HepG2 (cell line): Measurements from ENCODE around the gene SULT2A1. TPM values are rescaled to one million over a fixed set of nuclear protein-coding genes. Genes with fewer than 3 reads are reported as not detected.

Experiments
- ATF6 ChIP-seq: sonication (generic); formaldehyde crosslinking; conservative IDR thresholded peaks from 2 replicates; pipeline ENCODE4 v1.4.0; 2020; ENCODE audit warnings: missing genetic modification reagents
- ELF3 ChIP-seq: IDR thresholded peaks from 2 replicates; pipeline ENCODE4 v1.6.1; 2016; ENCODE audit warnings: missing genetic modification reagents, missing compliant biosample characterization
- FOXA3 ChIP-seq: IDR thresholded peaks from 2 replicates; pipeline ENCODE4 v1.6.1; 2016; ENCODE audit warnings: missing genetic modification reagents, missing compliant biosample characterization
- MED1 ChIP-seq: sonication (generic); formaldehyde crosslinking; IDR thresholded peaks from 2 replicates; pipeline ENCODE4 v1.4.0; 2020; ENCODE audit warnings: missing genetic modification reagents
- PAXIP1 ChIP-seq: sonication (generic); formaldehyde crosslinking; conservative IDR thresholded peaks from 2 replicates; pipeline ENCODE4 v1.4.0; 2020; ENCODE audit warnings: mild to moderate bottlenecking, missing genetic modification reagents, moderate library complexity
- SALL1 ChIP-seq: sonication (generic); formaldehyde crosslinking; IDR thresholded peaks from 2 replicates; pipeline ENCODE4 v1.8.0; 2022; ENCODE audit warnings: mild to moderate bottlenecking, missing genetic modification reagents
- THRA ChIP-seq: sonication (generic); formaldehyde crosslinking; IDR thresholded peaks from 2 replicates; pipeline ENCODE4 v1.4.0; 2020; ENCODE audit warnings: missing genetic modification reagents, borderline replicate concordance
- ZBTB33 ChIP-seq: sonication (generic); formaldehyde crosslinking; IDR thresholded peaks from 2 replicates; pipeline ENCODE4 v1.4.0; 2020; ENCODE audit warnings: missing genetic modification reagents
- ZNF24 ChIP-seq: fragments of 450-650 bp; IDR thresholded peaks from 2 replicates; pipeline ENCODE4 v1.6.1; 2017; ENCODE audit warnings: antibody characterized with exemption, mild to moderate bottlenecking
- polyA plus RNA-seq, 8 experiments: library from polyadenylated mRNA; depleted of rRNA in 3 of 8; stranded (reverse) in 7 of 8; unstranded in 1 of 8; fragments of >200 nt; fragmentation: Illumina TruSeq in 4 of 8; extraction: Trizol in 4 of 8; gene quantifications; 2 replicates each; pipeline versions ENCODE4 v1.2.1 to v1.2.3, GENCODE V29; 2011 to 2016; ENCODE audit warnings: low read depth in 4 of 8, missing spikeins in 1 of 8, mixed read lengths in 1 of 8; ENCODE audit not compliant: insufficient read depth in 1 of 8
- total RNA-seq, 5 experiments: library from RNA; depleted of rRNA; stranded (reverse); fragments of >200 nt; fragmentation: Illumina TruSeq; extraction: Trizol; gene quantifications; 2 replicates each; pipeline ENCODE4 v1.2.3, GENCODE V29; 2016; ENCODE audit warnings: low read depth in 1 of 5

The SULT2A1 gene
- total and polyA plus RNA-seq, 2 of the 13 experiments (the other 11 are each of a cell fraction or from before 2014, with no cell fraction given), result 137 to 193 TPM

GRCh38 chr19:47890865-47891621 is 4.9 kb upstream of the SULT2A1 start (continued):
- no peak for TF ChIP-seq ZBTB33 (CRISPR knock-in tag)
- TF ChIP-seq THRA (CRISPR knock-in tag), result no peak
- 0 out of 2 replicates have a peak, but pooled peaks have one; percentile 36 for TF ChIP-seq FOXA3 (CRISPR knock-in tag)
- peak; percentile 91 for TF ChIP-seq ZNF24
- TF ChIP-seq SALL1 (CRISPR knock-in tag), result 0 out of 2 replicates have a peak, but pooled peaks have one; percentile 19
- 0 out of 2 replicates have a peak, but pooled peaks have one; percentile 28 for TF ChIP-seq PAXIP1 (CRISPR knock-in tag)
- TF ChIP-seq MED1, result peak; percentile 61
- TF ChIP-seq ATF6 (CRISPR knock-in tag), result no peak
- peak; percentile 61 for TF ChIP-seq ELF3 (CRISPR knock-in tag)
- TF ChIP-seq, all 625 proteins: peak for 14
